IPS-20b (cell line): ENCODE results near the gene TBCD.
A peak's percentile ranks its signal among the peaks of the same experiment; 100 is the strongest.

Experiments used
- H3K27ac ChIP-seq: one replicate; pipeline ENCODE4 v1.5.1; 2013; ENCODE audit warnings: low read length
- H3K27me3 ChIP-seq: 2 replicates; pipeline ENCODE4 v1.6.1; 2013; ENCODE audit warnings: mild to moderate bottlenecking, low read length, inconsistent platforms; ENCODE audit not compliant: insufficient read depth
- H3K36me3 ChIP-seq: 2 replicates; pipeline ENCODE4 v1.6.1; 2013; ENCODE audit warnings: low read depth, mild to moderate bottlenecking, inconsistent platforms, low read length, moderate library complexity; ENCODE audit not compliant: insufficient read depth
- H3K4me1 ChIP-seq: 2 replicates; pipeline ENCODE4 v1.6.1; 2013; ENCODE audit warnings: mild to moderate bottlenecking, control low read depth, inconsistent platforms, low read length, moderate library complexity; ENCODE audit not compliant: insufficient read depth
- H3K4me3 ChIP-seq: 2 replicates; pipeline ENCODE4 v1.5.1; 2013; ENCODE audit warnings: mild to moderate bottlenecking, low read length, inconsistent platforms
- H3K9ac ChIP-seq: 2 replicates; pipeline ENCODE4 v1.6.1; 2013; ENCODE audit warnings: low read depth, mild to moderate bottlenecking, inconsistent platforms, low read length, moderate library complexity
- H3K9me3 ChIP-seq: 2 replicates; pipeline ENCODE4 v1.6.1; 2013; ENCODE audit warnings: mild to moderate bottlenecking, low read depth, low read length, inconsistent platforms; ENCODE audit not compliant: insufficient read depth

The TBCD gene

GRCh38 chr17:82883419-82884031, 131.7 kb downstream of the TBCD start:
- H3K4me3 ChIP-seq = no peak overlapping the region
- H3K9me3 ChIP-seq = no peaks in the 10 kb centered on the region
- peaks cover 17% of the 10 kb centered on the region for H3K36me3 ChIP-seq
- no peak overlapping the region for H3K27ac ChIP-seq
- H3K4me1 ChIP-seq = peaks cover 3% of the 10 kb centered on the region
- H3K27me3 ChIP-seq = no peaks in the 10 kb centered on the region
- H3K9ac ChIP-seq = no peak overlapping the region

DNA sequence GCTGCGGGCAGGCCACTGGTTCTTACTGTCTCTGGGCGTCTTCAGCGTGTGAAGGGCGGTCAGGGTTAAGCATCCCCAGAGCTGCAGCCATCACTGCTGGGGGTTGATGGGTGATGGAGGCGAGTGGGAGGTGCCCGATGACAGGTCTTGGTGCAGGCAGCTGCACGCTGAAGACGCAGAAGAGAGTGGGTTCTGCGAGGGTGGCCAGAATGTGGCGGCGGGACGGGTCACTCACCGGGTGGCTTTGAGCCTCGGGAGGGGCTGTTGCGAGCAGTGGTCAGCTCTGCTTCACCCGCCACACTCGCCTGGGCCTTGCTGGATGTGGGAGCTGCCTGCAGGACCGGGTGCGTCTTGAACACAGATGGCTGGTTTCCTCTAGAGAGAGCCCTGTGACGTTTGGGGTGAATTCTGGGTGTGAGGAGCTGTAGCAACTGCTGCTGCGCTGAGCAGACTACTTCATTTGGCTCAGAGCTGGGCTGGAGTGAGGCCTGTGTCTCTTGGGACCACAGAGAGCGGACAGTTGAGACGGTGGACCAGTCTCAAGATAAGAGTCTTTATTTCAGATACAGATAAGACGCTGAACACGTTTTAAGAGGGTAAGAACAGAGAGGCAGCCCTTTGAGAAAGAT, 132.6 kb downstream of the TBCD start:
- H3K27ac ChIP-seq = no peak overlapping the region
- no peaks in the 10 kb centered on the region for H3K9me3 ChIP-seq
- no peak overlapping the region for H3K9ac ChIP-seq
- no peak overlapping the region for H3K4me3 ChIP-seq
- peaks cover 10% of the 10 kb centered on the region for H3K4me1 ChIP-seq
- no peaks in the 10 kb centered on the region for H3K27me3 ChIP-seq
- H3K36me3 ChIP-seq = peaks cover 17% of the 10 kb centered on the region

DNA sequence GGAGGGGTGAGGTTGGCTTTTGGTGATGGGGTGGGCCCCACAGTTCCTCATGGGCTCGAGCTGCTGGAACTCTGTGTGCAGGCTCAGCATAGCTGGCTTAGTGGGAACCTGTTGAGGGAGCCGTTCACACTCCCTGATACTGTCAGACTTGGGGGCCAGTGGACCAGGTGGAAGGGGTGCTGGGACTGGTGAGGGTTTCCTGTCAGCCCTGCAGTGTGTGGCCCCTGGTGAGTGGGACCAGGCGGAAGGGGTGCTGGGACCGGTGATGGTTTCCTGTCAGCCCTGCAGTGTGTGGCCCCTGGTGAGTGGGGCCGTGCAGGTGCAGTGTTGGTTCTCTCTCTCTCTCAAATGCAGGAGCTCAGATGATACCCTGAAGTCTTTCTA, 133.1 kb downstream of the TBCD start:
- Histone ChIP-seq H3K36me3 (peaks cover 21% of the 10 kb centered on the region), H3K9me3 (no peaks in the 10 kb centered on the region), H3K4me3 (no peak overlapping the region), H3K27ac (no peak overlapping the region), H3K27me3 (no peaks in the 10 kb centered on the region), H3K9ac (no peak overlapping the region), H3K4me1 (peaks cover 14% of the 10 kb centered on the region)

- Histone ChIP-seq H3K27me3 (no peaks in the 10 kb centered on the region), H3K4me1 (peaks cover 16% of the 10 kb centered on the region), H3K27ac (no peak overlapping the region), H3K36me3 (peaks cover 38% of the 10 kb centered on the region), H3K9me3 (no peaks in the 10 kb centered on the region), H3K9ac (no peak overlapping the region), H3K4me3 (no peak overlapping the region)
These were observed 135.6 kb downstream of the TBCD start for GRCh38 chr17:82887255-82888164.

DNA sequence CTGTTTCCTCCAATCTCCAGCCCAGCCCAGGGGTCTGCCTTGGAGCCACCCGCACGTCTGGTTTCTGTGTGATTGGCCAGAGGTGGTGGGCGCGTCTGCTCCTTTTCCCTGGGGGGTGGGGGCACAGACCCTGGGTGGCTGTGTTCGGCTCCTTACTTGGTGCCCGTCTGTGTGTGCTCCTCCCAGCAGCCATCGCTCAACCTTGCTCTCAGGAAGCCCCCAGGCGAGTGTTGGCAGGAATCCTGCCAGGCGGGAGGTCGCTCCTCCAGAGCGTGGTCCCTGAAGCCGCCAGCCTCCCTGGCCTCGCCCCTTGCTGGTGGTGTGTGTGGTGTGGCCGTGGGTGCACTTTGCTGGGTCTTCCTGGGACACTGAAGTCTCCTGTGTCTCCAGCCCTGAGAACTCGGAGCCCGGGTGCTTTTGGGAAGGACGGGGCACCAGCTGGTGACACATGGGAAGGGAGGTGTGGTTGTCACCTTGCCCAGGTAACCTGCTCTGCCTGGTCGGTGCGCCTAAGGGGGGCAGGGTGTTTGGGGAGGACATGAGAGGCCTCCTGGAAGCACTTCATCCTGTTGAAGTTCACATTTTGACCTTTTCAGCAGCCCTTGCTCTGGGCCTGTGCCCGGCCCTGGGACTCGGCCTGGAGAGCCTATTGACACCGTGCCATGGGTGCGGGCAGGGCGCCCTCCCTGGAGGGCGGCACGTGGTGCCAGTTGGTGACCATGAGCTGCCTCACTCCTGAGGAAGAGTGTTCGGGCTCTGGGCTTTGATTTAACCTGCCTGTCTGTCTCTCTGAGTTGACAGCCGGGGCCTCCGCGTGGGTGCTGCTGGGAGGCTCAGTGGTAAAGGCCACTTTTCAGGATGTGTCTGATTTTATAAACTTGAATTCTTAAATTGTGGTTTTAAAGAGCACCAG, 137.0 kb downstream of the TBCD start:
- Histone ChIP-seq H3K4me1 (peaks cover 16% of the 10 kb centered on the region), H3K27ac (no peak overlapping the region), H3K9me3 (no peaks in the 10 kb centered on the region), H3K36me3 (peaks cover 45% of the 10 kb centered on the region), H3K4me3 (no peak overlapping the region), H3K27me3 (no peaks in the 10 kb centered on the region), H3K9ac (no peak overlapping the region)

DNA sequence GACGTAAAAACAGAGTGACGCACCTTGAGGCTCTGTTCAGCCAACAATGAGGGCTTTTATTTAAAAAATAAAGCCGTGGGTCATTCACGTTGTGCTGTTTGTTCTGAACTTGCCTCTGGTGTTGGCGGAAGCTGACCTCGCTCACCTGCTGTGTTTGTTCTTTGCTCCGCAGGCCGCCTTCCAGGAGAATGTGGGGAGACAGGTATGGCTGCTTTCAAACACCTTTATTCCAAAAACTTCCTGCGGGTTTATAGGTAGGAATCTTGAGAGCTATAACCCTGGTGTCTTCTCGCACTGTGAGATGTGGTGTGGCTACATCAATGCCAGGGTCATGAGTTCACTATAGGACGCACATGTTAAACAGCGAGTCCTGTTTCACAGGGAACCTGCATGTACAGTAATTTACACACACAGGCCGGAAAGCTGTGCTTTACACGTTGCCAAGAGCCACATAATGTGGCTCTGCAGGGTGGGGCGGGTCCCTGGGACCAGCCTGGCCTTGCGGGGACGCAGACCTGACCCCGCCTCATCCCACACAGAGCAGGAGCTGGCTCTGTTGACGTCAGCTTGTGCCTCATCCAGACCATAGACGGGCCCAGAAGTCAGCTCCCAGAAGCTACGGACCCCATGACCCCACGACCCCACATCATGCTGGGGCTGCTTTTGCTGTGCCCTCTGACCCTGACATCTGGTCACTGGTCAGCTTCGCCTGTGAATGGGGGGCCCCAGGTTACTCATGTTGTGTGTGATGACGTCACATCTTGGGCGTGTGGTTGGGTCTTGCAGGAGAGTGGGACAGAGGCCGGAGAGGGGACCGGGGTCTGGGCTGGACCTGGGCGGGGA, 137.9 kb downstream of the TBCD start:
- H3K36me3 ChIP-seq = peaks cover 52% of the 10 kb centered on the region
- H3K9ac ChIP-seq = 0 out of 2 replicates have a peak overlapping the region, but pooled peaks have one; percentile 7
- no peaks in the 10 kb centered on the region for H3K9me3 ChIP-seq
- H3K4me1 ChIP-seq = peaks cover 16% of the 10 kb centered on the region
- no peak overlapping the region for H3K4me3 ChIP-seq
- no peak overlapping the region for H3K27ac ChIP-seq
- no peaks in the 10 kb centered on the region for H3K27me3 ChIP-seq

DNA sequence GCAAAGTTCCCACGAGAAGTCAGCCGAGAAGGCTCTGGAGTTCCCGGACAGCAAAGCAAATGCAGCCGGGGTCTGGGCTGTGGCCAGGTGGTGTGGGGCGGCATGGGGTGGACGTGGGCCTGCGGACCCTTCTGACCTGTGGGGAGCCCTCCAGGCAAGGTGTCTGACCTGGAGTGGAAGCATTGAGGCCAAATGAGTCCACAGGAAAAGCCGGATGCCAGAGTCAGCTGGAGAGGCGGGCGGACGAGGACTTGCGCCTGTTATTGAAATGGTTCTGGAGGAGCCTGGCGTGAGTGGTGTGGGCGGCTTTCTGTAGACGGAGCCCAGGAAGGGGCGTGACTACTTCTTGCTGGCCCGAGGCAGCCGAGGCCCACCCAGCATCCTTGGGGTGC, 138.5 kb downstream of the TBCD start:
- peaks cover 53% of the 10 kb centered on the region for H3K36me3 ChIP-seq
- H3K27ac ChIP-seq = no peak overlapping the region
- H3K27me3 ChIP-seq = no peaks in the 10 kb centered on the region
- 0 out of 2 replicates have a peak overlapping the region, but pooled peaks have one; percentile 7 for H3K9ac ChIP-seq
- H3K4me1 ChIP-seq = peaks cover 16% of the 10 kb centered on the region
- no peak overlapping the region for H3K4me3 ChIP-seq
- no peaks in the 10 kb centered on the region for H3K9me3 ChIP-seq

DNA sequence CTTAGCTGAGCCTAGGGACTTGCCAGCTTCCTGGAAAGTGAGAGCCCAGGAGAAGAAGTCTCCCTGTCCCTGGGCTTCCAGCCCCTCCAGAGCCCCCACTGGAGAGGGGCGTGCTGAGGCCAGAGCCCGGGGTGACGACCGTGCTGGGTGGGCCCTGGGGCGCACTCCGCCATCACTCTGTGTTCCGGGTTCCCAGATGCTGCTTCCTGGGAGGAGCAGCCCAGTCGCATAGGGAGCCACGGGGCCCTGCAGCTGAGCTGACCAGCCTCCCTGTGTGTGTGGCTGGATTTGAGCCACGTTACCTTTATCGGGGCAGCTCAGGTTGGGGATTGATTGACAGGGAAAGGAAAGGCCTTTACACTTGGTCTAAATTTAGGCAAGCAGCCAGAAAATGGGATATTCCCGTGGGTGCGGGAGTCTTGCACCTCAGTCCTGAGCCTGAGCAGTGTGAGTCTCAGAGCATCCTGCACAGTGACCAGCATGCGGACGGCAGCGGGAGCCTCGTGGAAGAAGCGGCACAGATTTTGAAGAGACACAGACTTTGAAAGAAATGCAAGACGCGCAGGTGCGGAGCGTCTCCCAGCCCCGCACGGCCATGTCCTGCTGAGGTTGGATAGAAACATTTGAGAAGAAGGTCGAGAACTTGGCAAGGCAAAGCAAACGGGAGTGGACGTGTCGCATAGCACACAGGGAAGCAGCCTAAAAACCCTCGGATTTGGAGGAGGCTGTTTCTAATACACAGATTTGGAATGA, 139.2 kb downstream of the TBCD start:
- H3K9ac ChIP-seq = no peak overlapping the region

GRCh38 chr17:82891911-82892310, 140.0 kb downstream of the TBCD start:
- H3K27ac ChIP-seq = no peak overlapping the region
- H3K4me1 ChIP-seq = peaks cover 13% of the 10 kb centered on the region; the same call in 1 of the 2 replicates
- H3K4me3 ChIP-seq = no peak overlapping the region
- no peak overlapping the region for H3K9ac ChIP-seq
- H3K36me3 ChIP-seq = peaks cover 53% of the 10 kb centered on the region
- no peaks in the 10 kb centered on the region for H3K9me3 ChIP-seq
- no peaks in the 10 kb centered on the region for H3K27me3 ChIP-seq

More for the DNA sequence above, 139.2 kb downstream of the TBCD start:
- Histone ChIP-seq H3K36me3 (peaks cover 54% of the 10 kb centered on the region), H3K4me3 (no peak overlapping the region), H3K27me3 (no peaks in the 10 kb centered on the region), H3K4me1 (peaks cover 13% of the 10 kb centered on the region), H3K9me3 (no peaks in the 10 kb centered on the region), H3K27ac (no peak overlapping the region)

DNA sequence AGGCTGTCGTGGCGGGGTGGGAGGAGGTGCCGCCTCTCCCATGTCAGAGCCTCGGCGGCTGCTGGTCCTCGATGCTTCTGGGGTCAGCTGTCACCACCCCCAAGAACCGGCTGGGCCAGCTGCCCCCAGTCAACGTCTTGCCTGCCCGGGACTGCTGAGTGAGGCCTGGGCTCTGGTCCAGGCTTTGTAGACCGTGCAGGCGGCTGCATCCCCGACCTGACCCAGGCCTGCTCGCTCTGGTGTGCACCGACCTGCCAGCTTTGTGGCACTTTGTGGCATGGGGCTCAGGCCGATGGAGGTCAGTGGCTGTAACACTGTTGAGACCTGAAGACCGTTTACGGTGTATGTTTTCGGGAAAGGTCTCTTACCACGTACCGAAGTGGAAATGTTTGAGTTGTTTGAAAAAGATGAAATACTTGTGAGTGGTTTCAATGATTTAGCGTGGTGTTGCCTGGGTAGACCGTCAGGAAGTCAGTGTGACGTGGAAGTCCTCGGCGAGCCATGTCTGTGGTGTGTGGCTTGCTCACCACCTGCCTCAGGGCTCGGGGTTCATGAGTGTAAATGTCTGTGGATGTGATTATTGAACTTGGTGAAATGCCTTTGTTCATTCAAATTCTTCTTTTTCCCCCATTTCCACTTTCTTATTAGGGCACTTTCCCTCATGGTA, 141.2 kb downstream of the TBCD start:
- H3K27ac ChIP-seq = no peak overlapping the region
- H3K9me3 ChIP-seq = no peaks in the 10 kb centered on the region
- H3K4me3 ChIP-seq = no peak overlapping the region
- no peaks in the 10 kb centered on the region for H3K27me3 ChIP-seq
- H3K4me1 ChIP-seq = peaks cover 13% of the 10 kb centered on the region; the same call in 1 of the 2 replicates
- H3K9ac ChIP-seq = no peak overlapping the region
- H3K36me3 ChIP-seq = peaks cover 44% of the 10 kb centered on the region
